Neural cell (in vitro differentiated cells): ENCODE data around the gene FAM163B. TPM values are rescaled to one million over a fixed set of nuclear protein-coding genes. Genes with fewer than 3 reads are reported as not detected.

Source experiments
- H2AFZ ChIP-seq: fragments of 200-600, 300-800 bp; sonication (generic), shearing (Covaris generic); 2 replicates; pipeline ENCODE4 v1.6.0; 2014; ENCODE audit warnings: low read depth, mild to moderate bottlenecking, antibody characterized with exemption, low read length, moderate library complexity
- H3F3A ChIP-seq: fragments of 200-600 bp; shearing (Covaris generic); 2 replicates; pipeline ENCODE4 v1.6.1; 2016; ENCODE audit warnings: mild to moderate bottlenecking, moderate library complexity, mixed read lengths, antibody characterized with exemption, low read length; ENCODE audit not compliant: insufficient read depth, poor library complexity, severe bottlenecking
- H3K27ac ChIP-seq: fragments of 200-600, 300-800 bp; sonication (generic), shearing (Covaris generic); 2 replicates; pipeline ENCODE4 v1.5.1; 2014; ENCODE audit warnings: mild to moderate bottlenecking, low read length, moderate library complexity
- H3K27me3 ChIP-seq: fragments of 300-800, 200-600 bp; sonication (generic), shearing (Covaris generic); 2 replicates; pipeline ENCODE4 v1.6.0; 2014; ENCODE audit warnings: mild to moderate bottlenecking, low read depth, low read length, moderate library complexity; ENCODE audit not compliant: insufficient read depth
- H3K36me3 ChIP-seq: fragments of 300-800, 200-600 bp; sonication (generic), shearing (Covaris generic); 2 replicates; pipeline ENCODE4 v1.5.1; 2014; ENCODE audit warnings: mild to moderate bottlenecking, antibody characterized with exemption, low read length, moderate library complexity; ENCODE audit not compliant: insufficient read depth
- H3K4me2 ChIP-seq: fragments of 300-800, 200-600 bp; sonication (generic), shearing (Covaris generic); 2 replicates; pipeline ENCODE4 v1.6.0; 2014; ENCODE audit warnings: mild to moderate bottlenecking, low read length
- H3K4me3 ChIP-seq: fragments of 300-800, 200-600 bp; sonication (generic), shearing (Covaris generic); 2 replicates; pipeline ENCODE4 v1.5.1; 2014; ENCODE audit warnings: mild to moderate bottlenecking, low read length, moderate library complexity
- H3K79me2 ChIP-seq: fragments of 200-600 bp; shearing (Covaris generic); replicated peaks from 2 replicates; pipeline ENCODE4 v1.6.0; 2014; ENCODE audit warnings: mild to moderate bottlenecking, low read length, moderate library complexity; ENCODE audit not compliant: insufficient read depth
- H3K9ac ChIP-seq: fragments of 300-800, 200-600 bp; sonication (generic), shearing (Covaris generic); 2 replicates; pipeline ENCODE4 v1.6.1; 2016; ENCODE audit warnings: mild to moderate bottlenecking, low read length, mixed read lengths
- H3K9me2 ChIP-seq: fragments of 200-600 bp; shearing (Covaris generic); 2 replicates; pipeline ENCODE4 v1.6.1; 2016; ENCODE audit warnings: mild to moderate bottlenecking, low read length, mixed read lengths; ENCODE audit not compliant: insufficient read depth
- H3K9me3 ChIP-seq: fragments of 200-600, 300-800 bp; sonication (generic), shearing (Covaris generic); 2 replicates; pipeline ENCODE4 v1.6.1; 2016; ENCODE audit warnings: mild to moderate bottlenecking, mixed run types, low read length, moderate library complexity, mixed read lengths
- H4K20me1 ChIP-seq: fragments of 200-600 bp; shearing (Covaris generic); 2 replicates; pipeline ENCODE4 v1.6.1; 2016; ENCODE audit warnings: mild to moderate bottlenecking, mixed run types; ENCODE audit not compliant: insufficient read depth
- EP300 ChIP-seq: fragments of 450-650 bp; conservative IDR thresholded peaks from 2 replicates; pipeline ENCODE4 v1.6.1; 2014; ENCODE audit warnings: antibody characterized with exemption, mild to moderate bottlenecking, moderate library complexity; ENCODE audit not compliant: poor library complexity, severe bottlenecking
- EZH2 ChIP-seq: fragments of 200-600, 300-800 bp; shearing (Covaris generic), sonication (generic); IDR thresholded peaks from 2 replicates; pipeline ENCODE4 v1.6.1; 2014; ENCODE audit warnings: antibody characterized with exemption, low read length, borderline replicate concordance, mild to moderate bottlenecking; ENCODE audit not compliant: insufficient read depth, poor library complexity, severe bottlenecking
- MXI1 ChIP-seq: fragments of 450-650 bp; conservative IDR thresholded peaks from 2 replicates; pipeline ENCODE4 v1.6.1; 2014; ENCODE audit warnings: antibody characterized with exemption, mild to moderate bottlenecking; ENCODE audit not compliant: poor library complexity, severe bottlenecking
- POLR2AphosphoS5 ChIP-seq: IDR thresholded peaks from 2 replicates; pipeline ENCODE4 v1.6.1; 2012
- RAD21 ChIP-seq: fragments of 450-650 bp; conservative IDR thresholded peaks from 2 replicates; pipeline ENCODE4 v1.6.1; 2014; ENCODE audit warnings: antibody characterized with exemption, mild to moderate bottlenecking, moderate library complexity
- SMC3 ChIP-seq: fragments of 450-650 bp; conservative IDR thresholded peaks from 2 replicates; pipeline ENCODE4 v1.6.1; 2014; ENCODE audit warnings: antibody characterized with exemption, mild to moderate bottlenecking, moderate library complexity; ENCODE audit not compliant: poor library complexity
- TAF1 ChIP-seq: IDR thresholded peaks from 2 replicates; pipeline ENCODE4 v1.6.1; 2012; ENCODE audit warnings: low read depth
- polyA plus RNA-seq: library from polyadenylated mRNA; depleted of rRNA; stranded (reverse); fragments of >200 nt; gene quantifications from 2 replicates; pipeline ENCODE4 v1.2.3, GENCODE V29; 2014
- TF ChIP-seq, protein P1 (sequence below): IDR thresholded peaks from 2 replicates; pipeline ENCODE4 v1.6.1; 2012; ENCODE audit warnings: borderline replicate concordance
- TF ChIP-seq, protein P2 (sequence below): fragments of 450-650 bp; IDR thresholded peaks from 2 replicates; pipeline ENCODE4 v1.5.1; 2014; ENCODE audit warnings: antibody characterized with exemption, mild to moderate bottlenecking, moderate library complexity; ENCODE audit not compliant: poor library complexity, severe bottlenecking

The FAM163B gene
- polyA plus RNA-seq, 1 donor from 2014 or later, result 1.5 TPM

- H3K4me3 ChIP-seq, result no peak overlapping the region
- no peaks in the 10 kb centered on the region for H3K9me3 ChIP-seq
Measured at GRCh38 chr9:133635098-133635497, 25.9 kb upstream of the FAM163B start.

GRCh38 chr9:133634081-133634691, 25.0 kb upstream of the FAM163B start:
- TF ChIP-seq EP300, result no peak
- no peak for TF ChIP-seq POLR2AphosphoS5
- no peak for TF ChIP-seq TAF1
- Histone ChIP-seq H3K79me2 (no peaks in the 10 kb centered on the region), H3K9ac (no peak overlapping the region), H3K4me3 (no peak overlapping the region), H2AFZ (no peak overlapping the region), H3K36me3 (no peaks in the 10 kb centered on the region), H3K27me3 (no peaks in the 10 kb centered on the region), H3K9me2 (no peaks in the 10 kb centered on the region), H3K9me3 (no peaks in the 10 kb centered on the region), H3K4me2 (no peak overlapping the region), H4K20me1 (no peaks in the 10 kb centered on the region), H3K27ac (no peak overlapping the region), H3F3A (no peaks in the 10 kb centered on the region)

More at GRCh38 chr9:133635098-133635497, 25.9 kb upstream of the FAM163B start:
- no peaks in the 10 kb centered on the region for H3F3A ChIP-seq
- no peaks in the 10 kb centered on the region for H3K9me2 ChIP-seq
- H3K79me2 ChIP-seq, result no peaks in the 10 kb centered on the region
- no peaks in the 10 kb centered on the region for H3K36me3 ChIP-seq
- no peak overlapping the region for H3K4me2 ChIP-seq
- no peaks in the 10 kb centered on the region for H4K20me1 ChIP-seq
- no peak overlapping the region for H3K27ac ChIP-seq
- H2AFZ ChIP-seq, result no peak overlapping the region
- TF ChIP-seq, protein P1, sequence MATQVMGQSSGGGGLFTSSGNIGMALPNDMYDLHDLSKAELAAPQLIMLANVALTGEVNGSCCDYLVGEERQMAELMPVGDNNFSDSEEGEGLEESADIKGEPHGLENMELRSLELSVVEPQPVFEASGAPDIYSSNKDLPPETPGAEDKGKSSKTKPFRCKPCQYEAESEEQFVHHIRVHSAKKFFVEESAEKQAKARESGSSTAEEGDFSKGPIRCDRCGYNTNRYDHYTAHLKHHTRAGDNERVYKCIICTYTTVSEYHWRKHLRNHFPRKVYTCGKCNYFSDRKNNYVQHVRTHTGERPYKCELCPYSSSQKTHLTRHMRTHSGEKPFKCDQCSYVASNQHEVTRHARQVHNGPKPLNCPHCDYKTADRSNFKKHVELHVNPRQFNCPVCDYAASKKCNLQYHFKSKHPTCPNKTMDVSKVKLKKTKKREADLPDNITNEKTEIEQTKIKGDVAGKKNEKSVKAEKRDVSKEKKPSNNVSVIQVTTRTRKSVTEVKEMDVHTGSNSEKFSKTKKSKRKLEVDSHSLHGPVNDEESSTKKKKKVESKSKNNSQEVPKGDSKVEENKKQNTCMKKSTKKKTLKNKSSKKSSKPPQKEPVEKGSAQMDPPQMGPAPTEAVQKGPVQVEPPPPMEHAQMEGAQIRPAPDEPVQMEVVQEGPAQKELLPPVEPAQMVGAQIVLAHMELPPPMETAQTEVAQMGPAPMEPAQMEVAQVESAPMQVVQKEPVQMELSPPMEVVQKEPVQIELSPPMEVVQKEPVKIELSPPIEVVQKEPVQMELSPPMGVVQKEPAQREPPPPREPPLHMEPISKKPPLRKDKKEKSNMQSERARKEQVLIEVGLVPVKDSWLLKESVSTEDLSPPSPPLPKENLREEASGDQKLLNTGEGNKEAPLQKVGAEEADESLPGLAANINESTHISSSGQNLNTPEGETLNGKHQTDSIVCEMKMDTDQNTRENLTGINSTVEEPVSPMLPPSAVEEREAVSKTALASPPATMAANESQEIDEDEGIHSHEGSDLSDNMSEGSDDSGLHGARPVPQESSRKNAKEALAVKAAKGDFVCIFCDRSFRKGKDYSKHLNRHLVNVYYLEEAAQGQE, result no peak
- TF ChIP-seq MXI1 (no peak), EZH2 (no peak), RAD21 (no peak), TAF1 (no peak), EP300 (no peak), SMC3 (no peak), POLR2AphosphoS5 (no peak)
- TF ChIP-seq, protein P2, sequence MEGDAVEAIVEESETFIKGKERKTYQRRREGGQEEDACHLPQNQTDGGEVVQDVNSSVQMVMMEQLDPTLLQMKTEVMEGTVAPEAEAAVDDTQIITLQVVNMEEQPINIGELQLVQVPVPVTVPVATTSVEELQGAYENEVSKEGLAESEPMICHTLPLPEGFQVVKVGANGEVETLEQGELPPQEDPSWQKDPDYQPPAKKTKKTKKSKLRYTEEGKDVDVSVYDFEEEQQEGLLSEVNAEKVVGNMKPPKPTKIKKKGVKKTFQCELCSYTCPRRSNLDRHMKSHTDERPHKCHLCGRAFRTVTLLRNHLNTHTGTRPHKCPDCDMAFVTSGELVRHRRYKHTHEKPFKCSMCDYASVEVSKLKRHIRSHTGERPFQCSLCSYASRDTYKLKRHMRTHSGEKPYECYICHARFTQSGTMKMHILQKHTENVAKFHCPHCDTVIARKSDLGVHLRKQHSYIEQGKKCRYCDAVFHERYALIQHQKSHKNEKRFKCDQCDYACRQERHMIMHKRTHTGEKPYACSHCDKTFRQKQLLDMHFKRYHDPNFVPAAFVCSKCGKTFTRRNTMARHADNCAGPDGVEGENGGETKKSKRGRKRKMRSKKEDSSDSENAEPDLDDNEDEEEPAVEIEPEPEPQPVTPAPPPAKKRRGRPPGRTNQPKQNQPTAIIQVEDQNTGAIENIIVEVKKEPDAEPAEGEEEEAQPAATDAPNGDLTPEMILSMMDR, result no peak
- no peaks in the 10 kb centered on the region for H3K27me3 ChIP-seq
- no peak overlapping the region for H3K9ac ChIP-seq
